Loucy (cell line): ENCODE measurements around the gene AKAP5.
"Not testable (repeated sequence)": the region's sequence is repeated elsewhere in the genome, so short reads cannot be mapped to it uniquely, and the experiment has no call there.

Experiments used
- EZH2phosphoT487 ChIP-seq: fragments of 200-600 bp; IDR thresholded peaks from 2 replicates; pipeline ENCODE4 v1.6.1; 2018; ENCODE audit warnings: antibody characterized with exemption, mild to moderate bottlenecking, moderate library complexity, borderline replicate concordance
- TF ChIP-seq, protein P1 (sequence below): fragments of 200-600 bp; sonication (generic); conservative IDR thresholded peaks from 2 replicates; pipeline ENCODE4 v1.5.1; 2014; ENCODE audit warnings: mild to moderate bottlenecking, antibody characterized with exemption, low read length

DNA sequence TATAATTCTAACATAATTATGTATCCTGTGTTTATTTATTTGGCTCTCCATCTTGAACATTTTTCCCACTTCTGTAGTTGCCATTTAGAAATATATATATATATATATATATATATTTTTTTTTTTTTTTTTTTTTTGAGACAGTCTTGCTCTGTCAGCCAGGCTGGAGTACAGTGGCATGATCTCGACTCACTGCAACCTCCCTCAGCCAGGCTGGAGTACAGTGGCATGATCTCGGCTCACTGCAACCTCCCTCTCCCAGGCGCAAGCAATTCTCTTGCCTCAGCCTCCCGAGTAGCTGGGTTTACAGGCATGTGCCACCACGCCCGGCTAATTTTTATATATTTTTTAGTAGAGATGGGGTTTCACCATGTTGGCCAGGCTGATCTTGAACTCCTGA is 52.4 kb downstream of the AKAP5 start:
- TF ChIP-seq, protein P1, sequence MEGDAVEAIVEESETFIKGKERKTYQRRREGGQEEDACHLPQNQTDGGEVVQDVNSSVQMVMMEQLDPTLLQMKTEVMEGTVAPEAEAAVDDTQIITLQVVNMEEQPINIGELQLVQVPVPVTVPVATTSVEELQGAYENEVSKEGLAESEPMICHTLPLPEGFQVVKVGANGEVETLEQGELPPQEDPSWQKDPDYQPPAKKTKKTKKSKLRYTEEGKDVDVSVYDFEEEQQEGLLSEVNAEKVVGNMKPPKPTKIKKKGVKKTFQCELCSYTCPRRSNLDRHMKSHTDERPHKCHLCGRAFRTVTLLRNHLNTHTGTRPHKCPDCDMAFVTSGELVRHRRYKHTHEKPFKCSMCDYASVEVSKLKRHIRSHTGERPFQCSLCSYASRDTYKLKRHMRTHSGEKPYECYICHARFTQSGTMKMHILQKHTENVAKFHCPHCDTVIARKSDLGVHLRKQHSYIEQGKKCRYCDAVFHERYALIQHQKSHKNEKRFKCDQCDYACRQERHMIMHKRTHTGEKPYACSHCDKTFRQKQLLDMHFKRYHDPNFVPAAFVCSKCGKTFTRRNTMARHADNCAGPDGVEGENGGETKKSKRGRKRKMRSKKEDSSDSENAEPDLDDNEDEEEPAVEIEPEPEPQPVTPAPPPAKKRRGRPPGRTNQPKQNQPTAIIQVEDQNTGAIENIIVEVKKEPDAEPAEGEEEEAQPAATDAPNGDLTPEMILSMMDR = not testable (repeated sequence)
- not testable (repeated sequence) for TF ChIP-seq EZH2phosphoT487
